SJSA1 (cell line): ENCODE measurements around the gene PRMT1. TPM values are rescaled to one million over a fixed set of nuclear protein-coding genes. Genes with fewer than 3 reads are reported as not detected.

Experiments used
- DNase-seq, 2 experiments: peaks; one replicate each; pipeline ENCODE4 v3.0.0-alpha.2; 2015 to 2020; ENCODE audit warnings: low spot score in 2 of 2, low read depth in 1 of 2
- H3K27ac ChIP-seq: fragments of 250-450 bp; sonication (Bioruptor Pico); 2 replicates; pipeline ENCODE4 v1.5.1; 2020; ENCODE audit warnings: mild to moderate bottlenecking, moderate library complexity
- H3K27me3 ChIP-seq: fragments of 250-450 bp; sonication (Bioruptor Pico); replicated peaks from 2 replicates; pipeline ENCODE4 v1.5.1; 2020; ENCODE audit warnings: mild to moderate bottlenecking, moderate library complexity
- H3K36me3 ChIP-seq: fragments of 250-450 bp; sonication (Bioruptor Pico); 2 replicates; pipeline ENCODE4 v1.5.1; 2020; ENCODE audit warnings: mild to moderate bottlenecking
- H3K4me1 ChIP-seq: fragments of 250-450 bp; sonication (Bioruptor Pico); replicated peaks from 2 replicates; pipeline ENCODE4 v1.6.1; 2021; ENCODE audit warnings: mild to moderate bottlenecking
- H3K4me3 ChIP-seq: fragments of 250-450 bp; sonication (Bioruptor Pico); 2 replicates; pipeline ENCODE4 v1.5.1; 2020; ENCODE audit warnings: mild to moderate bottlenecking
- H3K9me3 ChIP-seq: fragments of 250-450 bp; sonication (Bioruptor Pico); replicated peaks from 2 replicates; pipeline ENCODE4 v1.5.1; 2020; ENCODE audit warnings: mild to moderate bottlenecking
- total RNA-seq: library from RNA; depleted of rRNA; stranded (reverse); fragments of >200 nt; shearing (Covaris generic); gene quantifications from 2 replicates; pipeline ENCODE4 v1.2.3, GENCODE V29; 2014

Gene PRMT1
- total RNA-seq, 1 experiment from 2014 or later, result 421 TPM

DNA sequence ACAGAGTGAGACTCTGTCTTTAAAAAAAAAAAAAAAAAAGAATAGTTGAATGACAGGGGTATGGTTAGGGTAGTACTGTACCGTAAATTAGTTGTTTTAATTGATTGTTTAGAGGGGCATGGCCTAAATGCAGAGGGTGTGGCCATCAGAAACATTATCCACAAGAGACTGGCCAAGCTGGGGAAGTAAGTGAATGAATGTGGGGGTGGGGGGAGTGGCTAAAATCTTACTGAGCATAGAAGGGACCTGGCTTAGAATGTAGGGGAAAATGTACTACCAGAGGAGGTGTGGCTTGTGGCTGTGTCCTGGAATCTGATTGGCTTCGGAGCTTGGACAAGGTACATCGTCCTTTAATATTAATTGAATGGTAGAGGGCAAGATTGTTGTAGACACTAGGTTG, 7.6 kb upstream of the PRMT1 start:
- no peak for DNase-seq

GRCh38 chr19:49672131-49672919, 4.7 kb upstream of the PRMT1 start:
- Histone ChIP-seq H3K27ac (no peak overlapping the region), H3K4me3 (no peak overlapping the region), H3K27me3 (no peaks in the 10 kb centered on the region), H3K9me3 (no peaks in the 10 kb centered on the region), H3K36me3 (peaks cover 37% of the 10 kb centered on the region), H3K4me1 (peaks cover 13% of the 10 kb centered on the region)
- peak; percentile 67 to 81 for DNase-seq

More for the DNA sequence above, 7.6 kb upstream of the PRMT1 start:
- Histone ChIP-seq H3K4me3 (no peak overlapping the region), H3K9me3 (no peaks in the 10 kb centered on the region), H3K27me3 (no peaks in the 10 kb centered on the region), H3K36me3 (peaks cover 43% of the 10 kb centered on the region), H3K4me1 (peaks cover 19% of the 10 kb centered on the region), H3K27ac (no peak overlapping the region)

GRCh38 chr19:49676136-49676783, 811 bp upstream of the PRMT1 start:
- no peaks in the 10 kb centered on the region for H3K27me3 ChIP-seq
- H3K9me3 ChIP-seq, result no peaks in the 10 kb centered on the region
- peaks cover 26% of the 10 kb centered on the region for H3K36me3 ChIP-seq
- H3K4me3 ChIP-seq, result peak overlapping the region; percentile 92
- H3K4me1 ChIP-seq, result peaks cover 23% of the 10 kb centered on the region
- DNase-seq, result peak in 1 of 2 experiments; percentile 83
- H3K27ac ChIP-seq, result peak overlapping the region; percentile 94

DNA sequence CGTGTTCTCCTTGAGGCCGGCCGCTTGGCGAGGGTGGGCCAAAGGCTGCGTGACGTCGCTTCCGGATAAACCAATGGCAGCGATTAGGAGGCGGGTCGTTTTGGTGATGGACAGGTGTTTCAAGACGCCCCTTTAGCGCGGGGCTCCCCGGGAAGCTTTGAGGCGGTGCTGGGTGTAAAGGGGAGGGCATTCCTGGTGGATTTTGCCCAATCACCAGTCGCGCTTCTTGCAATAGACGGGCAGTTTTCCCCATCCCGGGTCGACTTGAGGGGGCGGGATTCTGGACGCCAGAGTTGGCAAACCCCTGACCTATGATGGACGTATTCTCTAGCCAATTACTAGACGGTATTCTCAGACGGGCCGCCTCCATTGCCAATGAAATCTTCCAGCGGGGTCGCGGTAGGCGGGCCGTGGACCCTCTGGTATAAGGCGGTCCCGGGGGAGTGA, 264 bp upstream of the PRMT1 start:
- H3K27me3 ChIP-seq, result no peaks in the 10 kb centered on the region
- H3K36me3 ChIP-seq, result peaks cover 29% of the 10 kb centered on the region

DNA sequence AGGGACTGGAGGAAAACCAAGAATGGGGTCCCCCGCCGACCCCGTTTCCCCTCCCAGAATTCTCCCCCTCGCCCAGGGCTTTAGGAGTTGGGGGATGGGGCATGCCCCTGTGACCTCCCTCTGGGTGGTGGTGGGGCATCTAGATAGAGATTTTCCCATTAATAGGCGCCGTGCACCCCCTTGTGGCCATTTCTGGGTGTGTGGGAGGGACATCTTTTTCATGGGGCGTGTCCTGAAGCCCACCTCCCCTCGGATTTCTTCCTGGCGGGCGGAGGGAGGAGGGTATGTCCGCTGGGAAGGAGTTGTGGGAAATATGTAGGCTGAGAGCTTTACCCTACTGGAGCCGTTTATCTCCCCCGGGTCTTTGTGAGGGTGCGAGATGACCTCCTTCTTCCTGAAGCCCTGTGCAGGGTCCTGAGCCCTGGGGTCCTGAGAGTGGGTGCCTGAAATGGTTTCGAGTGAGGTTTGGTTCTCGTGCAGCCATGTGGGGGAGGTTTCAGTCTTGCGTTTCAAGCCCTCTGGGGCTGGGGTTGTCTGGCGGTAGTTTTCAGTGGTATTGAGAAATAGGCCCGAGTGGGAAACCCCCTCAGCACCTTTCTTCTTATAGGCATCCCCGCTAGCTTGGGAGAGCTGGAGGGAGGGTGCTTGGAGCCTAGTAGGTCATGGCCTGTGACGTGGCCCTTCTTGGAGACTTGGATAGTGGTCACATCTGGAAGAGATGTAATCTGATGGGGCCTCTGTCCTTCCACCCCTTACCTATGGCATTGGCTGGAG, 1.0 kb downstream of the PRMT1 start:
- Histone ChIP-seq H3K4me3 (peak overlapping the region; percentile 92), H3K27me3 (no peaks in the 10 kb centered on the region), H3K36me3 (peaks cover 33% of the 10 kb centered on the region), H3K4me1 (peaks cover 18% of the 10 kb centered on the region), H3K9me3 (no peaks in the 10 kb centered on the region), H3K27ac (peak overlapping the region; percentile 79; the same call in 1 of the 2 replicates)
- peak; percentile 69 to 83 for DNase-seq

More for the DNA sequence above, 264 bp upstream of the PRMT1 start:
- Histone ChIP-seq H3K27ac (peak overlapping the region; percentile 79), H3K9me3 (no peaks in the 10 kb centered on the region), H3K4me1 (peaks cover 23% of the 10 kb centered on the region), H3K4me3 (peak overlapping the region; percentile 92)
- peak; percentile 99 to 100 for DNase-seq

DNA sequence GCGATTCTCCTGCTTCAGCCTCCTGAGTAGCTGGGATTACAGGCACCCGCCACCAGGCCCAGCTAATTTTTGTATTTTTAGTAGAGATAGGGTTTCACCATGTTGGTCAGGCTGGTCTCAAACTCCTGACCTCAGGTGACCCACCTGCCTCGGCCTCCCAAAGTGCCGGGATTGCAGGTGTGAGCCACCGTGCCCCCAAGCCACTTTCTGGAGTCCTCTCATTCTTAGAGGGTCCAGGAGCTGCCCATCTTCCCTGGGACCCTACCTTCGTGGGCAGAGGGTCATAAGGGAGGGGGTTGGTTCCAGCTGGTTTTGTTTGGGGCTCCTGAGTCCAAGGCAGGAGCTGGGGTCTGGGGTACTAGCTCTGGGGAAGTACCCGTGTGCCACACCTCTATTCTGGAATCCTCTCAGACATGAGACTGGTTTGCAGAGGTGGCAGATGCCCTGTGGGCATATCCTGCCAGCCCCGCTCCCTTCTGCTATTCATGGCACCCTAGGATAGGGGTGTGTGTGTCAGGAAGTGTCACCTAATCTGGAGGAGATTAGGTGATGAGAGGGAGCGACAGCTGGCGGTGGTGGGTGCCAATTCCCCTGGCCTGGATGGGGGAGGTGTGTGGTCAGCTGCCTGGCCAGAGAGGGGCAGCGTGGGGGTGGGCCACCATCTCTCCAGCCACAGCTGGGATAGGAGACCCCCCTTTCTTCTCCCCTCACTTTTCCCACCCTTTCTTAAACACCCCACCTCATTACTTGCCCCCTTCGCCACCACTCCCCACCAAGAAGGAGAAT, 2.1 kb downstream of the PRMT1 start:
- no peak overlapping the region for H3K4me3 ChIP-seq
- no peaks in the 10 kb centered on the region for H3K9me3 ChIP-seq
- no peak for DNase-seq
- H3K4me1 ChIP-seq, result peaks cover 18% of the 10 kb centered on the region
- H3K27me3 ChIP-seq, result no peaks in the 10 kb centered on the region
- H3K36me3 ChIP-seq, result peaks cover 44% of the 10 kb centered on the region
- no peak overlapping the region for H3K27ac ChIP-seq

DNA sequence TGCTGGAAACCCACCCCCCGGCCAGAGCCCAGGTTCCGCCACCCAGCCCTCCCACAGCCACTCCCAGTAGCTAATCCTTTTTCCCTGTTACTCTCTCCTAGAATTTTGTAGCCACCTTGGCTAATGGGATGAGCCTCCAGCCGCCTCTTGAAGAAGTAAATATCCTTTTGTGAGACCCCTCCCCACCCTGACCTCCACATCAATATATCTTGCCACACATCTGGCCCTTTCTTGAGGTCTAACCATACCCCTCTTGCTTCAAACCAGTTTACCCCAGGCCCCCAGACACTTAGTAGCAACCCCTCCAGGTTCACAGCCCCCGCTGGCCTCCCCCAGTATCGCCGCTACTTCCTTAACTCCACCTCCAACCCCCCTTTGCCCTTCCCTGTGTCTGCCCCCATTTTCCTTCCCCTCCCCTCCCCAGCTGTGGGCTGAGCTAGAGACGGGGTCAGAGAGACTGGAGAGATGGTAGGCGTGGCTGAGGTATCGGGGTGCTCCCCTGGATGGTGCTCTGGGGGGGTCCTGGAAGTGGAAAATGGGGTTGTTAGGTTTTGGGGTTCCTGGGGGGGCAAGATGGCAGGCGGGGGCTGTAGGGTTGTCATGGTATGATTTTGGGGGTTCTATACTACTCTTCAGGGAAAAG, 2.8 kb downstream of the PRMT1 start:
- Histone ChIP-seq H3K9me3 (no peaks in the 10 kb centered on the region), H3K27me3 (no peaks in the 10 kb centered on the region), H3K4me1 (peaks cover 18% of the 10 kb centered on the region), H3K27ac (no peak overlapping the region), H3K36me3 (peaks cover 51% of the 10 kb centered on the region), H3K4me3 (no peak overlapping the region)
- peak in 1 of 2 experiments; percentile 41 for DNase-seq

DNA sequence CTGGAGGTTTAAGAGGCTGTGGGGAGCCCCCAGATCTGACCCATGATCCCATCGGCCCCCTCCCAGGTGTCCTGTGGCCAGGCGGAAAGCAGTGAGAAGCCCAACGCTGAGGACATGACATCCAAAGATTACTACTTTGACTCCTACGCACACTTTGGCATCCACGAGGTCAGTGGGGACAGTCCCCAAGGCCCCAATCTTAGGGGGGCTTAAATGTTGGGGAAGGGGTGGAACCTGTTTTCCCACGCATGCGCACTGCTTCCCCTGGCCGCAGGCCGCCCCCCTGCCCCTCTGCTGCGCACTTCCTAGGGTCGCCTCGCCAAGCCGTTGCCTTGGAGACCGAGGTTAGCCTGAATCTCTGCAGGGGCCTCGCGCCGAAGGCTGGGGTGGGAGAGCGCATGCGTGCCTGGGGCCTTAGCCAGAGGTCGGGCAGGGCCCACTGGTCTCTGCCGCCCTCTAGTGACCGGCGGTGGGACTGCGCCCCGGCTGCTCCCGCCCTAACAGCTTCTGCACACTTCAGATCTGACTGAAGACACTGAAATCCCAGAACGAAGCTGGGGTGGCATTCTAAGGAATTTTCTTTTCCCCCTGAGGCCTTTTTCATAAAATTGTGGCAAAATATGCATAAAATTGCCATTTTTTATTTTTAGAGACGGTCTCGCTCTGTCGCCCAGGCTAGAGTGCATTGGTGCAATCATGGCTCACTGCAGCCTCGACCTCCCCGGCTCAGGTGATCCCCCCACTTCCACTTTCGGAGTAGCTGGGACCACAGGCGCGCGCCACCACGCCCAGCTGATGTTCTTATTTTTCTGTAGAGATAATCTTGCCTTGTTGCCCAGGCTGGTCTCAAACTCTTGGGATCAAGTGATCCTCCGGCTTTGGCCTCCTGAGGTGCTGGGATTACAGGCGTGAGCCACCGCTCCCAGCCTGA, 3.6 kb downstream of the PRMT1 start:
- Histone ChIP-seq H3K4me1 (peaks cover 18% of the 10 kb centered on the region), H3K9me3 (no peaks in the 10 kb centered on the region), H3K27me3 (no peaks in the 10 kb centered on the region), H3K4me3 (no peak overlapping the region), H3K36me3 (peaks cover 57% of the 10 kb centered on the region), H3K27ac (no peak overlapping the region)
- peak; percentile 67 to 92 for DNase-seq

DNA sequence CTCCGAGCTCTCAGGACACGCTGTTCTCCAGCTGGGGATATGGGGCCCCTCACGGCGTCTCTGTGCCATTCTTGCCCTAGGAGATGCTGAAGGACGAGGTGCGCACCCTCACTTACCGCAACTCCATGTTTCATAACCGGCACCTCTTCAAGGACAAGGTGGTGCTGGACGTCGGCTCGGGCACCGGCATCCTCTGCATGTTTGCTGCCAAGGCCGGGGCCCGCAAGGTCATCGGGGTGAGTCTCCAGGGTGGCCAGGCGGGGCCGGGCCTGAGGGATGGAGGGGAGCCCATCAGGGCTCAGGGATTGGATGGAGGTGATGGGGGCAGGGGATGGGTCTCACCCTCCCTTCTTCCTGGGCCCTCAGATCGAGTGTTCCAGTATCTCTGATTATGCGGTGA, 4.8 kb downstream of the PRMT1 start:
- peaks cover 12% of the 10 kb centered on the region for H3K4me1 ChIP-seq
- DNase-seq, result peak in 1 of 2 experiments; percentile 40
- H3K9me3 ChIP-seq, result no peaks in the 10 kb centered on the region
- H3K4me3 ChIP-seq, result no peak overlapping the region
- peaks cover 65% of the 10 kb centered on the region for H3K36me3 ChIP-seq
- H3K27ac ChIP-seq, result no peak overlapping the region
- no peaks in the 10 kb centered on the region for H3K27me3 ChIP-seq

GRCh38 chr19:49682274-49682673, 5.2 kb downstream of the PRMT1 start:
- peaks cover 67% of the 10 kb centered on the region for H3K36me3 ChIP-seq
- no peaks in the 10 kb centered on the region for H3K9me3 ChIP-seq
- no peak overlapping the region for H3K4me3 ChIP-seq
- H3K27ac ChIP-seq, result no peak overlapping the region
- H3K4me1 ChIP-seq, result peaks cover 12% of the 10 kb centered on the region
- no peaks in the 10 kb centered on the region for H3K27me3 ChIP-seq
- DNase-seq, result no peak

GRCh38 chr19:49683814-49684250, 6.8 kb downstream of the PRMT1 start:
- H3K27ac ChIP-seq, result no peak overlapping the region
- no peaks in the 10 kb centered on the region for H3K9me3 ChIP-seq
- H3K4me1 ChIP-seq, result peaks cover 9% of the 10 kb centered on the region
- DNase-seq, result no peak
- H3K4me3 ChIP-seq, result no peak overlapping the region
- no peaks in the 10 kb centered on the region for H3K27me3 ChIP-seq
- peaks cover 77% of the 10 kb centered on the region for H3K36me3 ChIP-seq
